HEK293 (cell line): ENCODE results near the gene CD69.

Experiments
- ATF2 ChIP-seq: fragments of 450-650 bp; formaldehyde crosslinking; IDR thresholded peaks from 2 replicates; pipeline ENCODE4 v1.5.1; 2016; ENCODE audit warnings: missing biosample characterization, missing genetic modification characterization, low read depth
- CTCF ChIP-seq: fragments of 450-650 bp; formaldehyde crosslinking; IDR thresholded peaks from 2 replicates; pipeline ENCODE4 v1.5.1; 2016; ENCODE audit warnings: missing biosample characterization, missing genetic modification characterization
- HOXA7 ChIP-seq: sonication (generic); formaldehyde crosslinking; IDR thresholded peaks from 2 replicates; pipeline ENCODE4 v1.8.1; 2022; ENCODE audit warnings: missing genetic modification reagents, borderline replicate concordance
- KLF10 ChIP-seq: fragments of 450-650 bp; IDR thresholded peaks from 2 replicates; pipeline ENCODE4 v1.5.1; 2018; ENCODE audit warnings: missing biosample characterization, mild to moderate bottlenecking, missing genetic modification characterization
- TCF7L2 ChIP-seq: IDR thresholded peaks from 2 replicates; pipeline ENCODE4 v1.6.1; 2011; ENCODE audit warnings: low read depth, mild to moderate bottlenecking, inconsistent platforms, low read length, moderate library complexity, borderline replicate concordance
- TRIM28 ChIP-seq: IDR thresholded peaks from 2 replicates; pipeline ENCODE4 v1.6.1; 2011; ENCODE audit warnings: low read length, control low read depth, borderline replicate concordance
- ZBTB8A ChIP-seq: fragments of 450-650 bp; formaldehyde crosslinking; IDR thresholded peaks from 2 replicates; pipeline ENCODE4 v1.5.1; 2016; ENCODE audit warnings: missing biosample characterization, missing genetic modification characterization
- ZNF521 ChIP-seq: fragments of 450-650 bp; formaldehyde crosslinking; IDR thresholded peaks from 2 replicates; pipeline ENCODE4 v1.5.1; 2017; ENCODE audit warnings: missing biosample characterization, mild to moderate bottlenecking, missing genetic modification characterization
- ZNF621 ChIP-seq: fragments of 450-650 bp; formaldehyde crosslinking; IDR thresholded peaks from 2 replicates; pipeline ENCODE4 v1.5.1; 2017; ENCODE audit warnings: missing biosample characterization, missing genetic modification characterization
- ZNF792 ChIP-seq: fragments of 450-650 bp; formaldehyde crosslinking; IDR thresholded peaks from 2 replicates; pipeline ENCODE4 v1.5.1; 2016; ENCODE audit warnings: missing biosample characterization, missing genetic modification characterization

DNA sequence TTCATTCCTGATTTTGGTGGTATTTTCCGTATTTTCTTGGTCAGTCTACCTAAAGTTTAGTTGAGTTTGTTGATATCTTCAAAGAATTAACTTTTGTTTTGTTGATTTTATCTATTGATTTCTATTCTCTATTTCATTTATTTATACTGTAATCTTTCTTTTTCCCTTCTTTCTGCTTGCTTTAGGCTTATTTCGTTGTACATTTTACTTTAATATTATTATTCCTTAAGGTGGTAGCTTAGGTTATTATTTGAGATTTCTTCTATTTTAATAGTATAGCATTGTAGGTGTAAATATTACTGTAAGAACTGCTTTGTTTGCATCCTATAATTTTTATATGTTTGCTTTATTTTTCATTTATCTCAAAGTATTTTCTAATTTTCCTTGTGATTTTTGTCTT lies 45.2 kb upstream of the CD69 start:
- TF ChIP-seq ZNF521 (tag by site-specific recombination) (no peak), TRIM28 (no peak), ATF2 (tag by site-specific recombination) (no peak), CTCF (tag by site-specific recombination) (no peak), ZNF792 (tag by site-specific recombination) (no peak), TCF7L2 (no peak), ZBTB8A (tag by site-specific recombination) (no peak), HOXA7 (no peak), ZNF621 (tag by site-specific recombination) (no peak), KLF10 (no peak)
